Central memory CD8-positive, alpha-beta T cell (primary cell): ENCODE measurements around the gene PNPLA2.

Experiments used
- ATAC-seq: fragments of 150-1000 bp; cut with Tn5 transposase; replicated peaks from 2 replicates; pipeline ENCODE4 v1.10.0; 2022; ENCODE audit warnings: mild to moderate bottlenecking, moderate FRiP score, moderate number of reproducible peaks; ENCODE audit not compliant: poor library complexity, severe bottlenecking; ENCODE audit errors: extremely low read depth
- DNase-seq, 2 donors: peaks; one replicate each; pipeline ENCODE4 v3.0.0; 2021; ENCODE audit warnings: low spot score in 2 of 2
- H3K27ac Mint-ChIP-seq: one replicate; pipeline ENCODE4 v1.8.0; 2022; ENCODE audit warnings: low read depth, mild to moderate bottlenecking, moderate library complexity, mixed read lengths
- H3K27me3 Mint-ChIP-seq: one replicate; pipeline ENCODE4 v1.8.0; 2022; ENCODE audit warnings: mixed read lengths
- H3K36me3 Mint-ChIP-seq: one replicate; pipeline ENCODE4 v1.8.0; 2022; ENCODE audit warnings: mild to moderate bottlenecking, moderate library complexity, mixed read lengths; ENCODE audit not compliant: insufficient read depth
- H3K4me1 Mint-ChIP-seq: one replicate; pipeline ENCODE4 v1.8.0; 2022; ENCODE audit warnings: mixed read lengths
- H3K4me3 Mint-ChIP-seq: one replicate; pipeline ENCODE4 v1.8.0; 2022; ENCODE audit warnings: mild to moderate bottlenecking, moderate library complexity, mixed read lengths
- H3K9me3 Mint-ChIP-seq: one replicate; pipeline ENCODE4 v1.8.0; 2022; ENCODE audit warnings: mixed read lengths

PNPLA2 gene

GRCh38 chr11:871472-871871, 52.8 kb downstream of the PNPLA2 start:
- Mint-ChIP-seq H3K4me3 (no peak overlapping the region), H3K27me3 (no peaks in the 10 kb centered on the region), H3K4me1 (no peaks in the 10 kb centered on the region), H3K36me3 (peaks cover 2% of the 10 kb centered on the region), H3K27ac (no peak overlapping the region), H3K9me3 (no peaks in the 10 kb centered on the region)
- ATAC-seq (no peak), DNase-seq (no peak)

- Mint-ChIP-seq H3K9me3 (no peaks in the 10 kb centered on the region), H3K4me3 (no peak overlapping the region), H3K27ac (no peak overlapping the region), H3K27me3 (no peaks in the 10 kb centered on the region), H3K4me1 (no peaks in the 10 kb centered on the region), H3K36me3 (no peaks in the 10 kb centered on the region)
- DNase-seq: no peak
- no peak for ATAC-seq
Measured at GRCh38 chr11:872799-873198, 54.1 kb downstream of the PNPLA2 start.

GRCh38 chr11:873706-874105, 55.0 kb downstream of the PNPLA2 start:
- H3K4me3 Mint-ChIP-seq: no peak overlapping the region
- ATAC-seq: no peak
- no peak overlapping the region for H3K27ac Mint-ChIP-seq

More at GRCh38 chr11:873706-874105, 55.0 kb downstream of the PNPLA2 start:
- Mint-ChIP-seq H3K36me3 (peaks cover 2% of the 10 kb centered on the region), H3K9me3 (no peaks in the 10 kb centered on the region), H3K4me1 (no peaks in the 10 kb centered on the region), H3K27me3 (no peaks in the 10 kb centered on the region)
- no peak for DNase-seq
